Measurements from ENCODE around the gene MIP.
"Not testable (repeated sequence)": the region's sequence is repeated elsewhere in the genome, so short reads cannot be mapped to it uniquely, and the experiment has no call there.

The MIP gene

GRCh38 chr12:56451147-56451546 lies 3.3 kb downstream of the MIP start:
- DNase-seq (ENCODE audit: low read depth): no peak
- TF ChIP-seq, protein P1, sequence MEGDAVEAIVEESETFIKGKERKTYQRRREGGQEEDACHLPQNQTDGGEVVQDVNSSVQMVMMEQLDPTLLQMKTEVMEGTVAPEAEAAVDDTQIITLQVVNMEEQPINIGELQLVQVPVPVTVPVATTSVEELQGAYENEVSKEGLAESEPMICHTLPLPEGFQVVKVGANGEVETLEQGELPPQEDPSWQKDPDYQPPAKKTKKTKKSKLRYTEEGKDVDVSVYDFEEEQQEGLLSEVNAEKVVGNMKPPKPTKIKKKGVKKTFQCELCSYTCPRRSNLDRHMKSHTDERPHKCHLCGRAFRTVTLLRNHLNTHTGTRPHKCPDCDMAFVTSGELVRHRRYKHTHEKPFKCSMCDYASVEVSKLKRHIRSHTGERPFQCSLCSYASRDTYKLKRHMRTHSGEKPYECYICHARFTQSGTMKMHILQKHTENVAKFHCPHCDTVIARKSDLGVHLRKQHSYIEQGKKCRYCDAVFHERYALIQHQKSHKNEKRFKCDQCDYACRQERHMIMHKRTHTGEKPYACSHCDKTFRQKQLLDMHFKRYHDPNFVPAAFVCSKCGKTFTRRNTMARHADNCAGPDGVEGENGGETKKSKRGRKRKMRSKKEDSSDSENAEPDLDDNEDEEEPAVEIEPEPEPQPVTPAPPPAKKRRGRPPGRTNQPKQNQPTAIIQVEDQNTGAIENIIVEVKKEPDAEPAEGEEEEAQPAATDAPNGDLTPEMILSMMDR (IDR thresholded peaks at IDR 0.05; ENCODE audit: low read depth, low read length, missing control alignments): no peak
- no peak overlapping the region for H3K4me3 ChIP-seq (ENCODE audit: low read depth, low read length)

GRCh38 chr12:56450241-56450640 lies 4.2 kb downstream of the MIP start:
- TF ChIP-seq, protein P1 (IDR thresholded peaks at IDR 0.05; ENCODE audit: low read depth, low read length, missing control alignments): no peak
- DNase-seq (ENCODE audit: low read depth): no peak
- no peak overlapping the region for H3K4me3 ChIP-seq (ENCODE audit: low read depth, low read length)

DNA sequence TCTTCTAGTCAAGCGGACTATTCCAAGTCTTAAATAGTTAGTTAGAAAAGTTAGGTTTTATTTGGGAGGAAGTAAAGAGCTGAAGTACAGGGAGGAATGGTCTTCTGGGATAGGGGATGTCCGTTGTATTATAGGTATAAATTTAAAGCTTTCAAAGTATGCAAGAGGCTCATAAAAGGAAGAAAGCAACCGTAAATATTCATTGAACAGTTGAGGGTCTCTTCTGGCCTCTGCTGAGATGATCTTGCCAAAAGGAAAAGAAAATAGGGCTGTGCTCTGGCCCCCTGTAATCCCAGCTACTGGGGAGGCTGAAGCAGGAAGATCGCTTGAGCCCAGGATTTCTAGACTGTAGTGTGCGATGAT lies 4.9 kb downstream of the MIP start:
- no peak for DNase-seq (ENCODE audit: low read depth)
- peak overlapping the region; percentile 64 for H3K4me3 ChIP-seq (ENCODE audit: low read depth, low read length)
- TF ChIP-seq, protein P1 (IDR thresholded peaks at IDR 0.05; ENCODE audit: low read depth, low read length, missing control alignments): no peak

DNA sequence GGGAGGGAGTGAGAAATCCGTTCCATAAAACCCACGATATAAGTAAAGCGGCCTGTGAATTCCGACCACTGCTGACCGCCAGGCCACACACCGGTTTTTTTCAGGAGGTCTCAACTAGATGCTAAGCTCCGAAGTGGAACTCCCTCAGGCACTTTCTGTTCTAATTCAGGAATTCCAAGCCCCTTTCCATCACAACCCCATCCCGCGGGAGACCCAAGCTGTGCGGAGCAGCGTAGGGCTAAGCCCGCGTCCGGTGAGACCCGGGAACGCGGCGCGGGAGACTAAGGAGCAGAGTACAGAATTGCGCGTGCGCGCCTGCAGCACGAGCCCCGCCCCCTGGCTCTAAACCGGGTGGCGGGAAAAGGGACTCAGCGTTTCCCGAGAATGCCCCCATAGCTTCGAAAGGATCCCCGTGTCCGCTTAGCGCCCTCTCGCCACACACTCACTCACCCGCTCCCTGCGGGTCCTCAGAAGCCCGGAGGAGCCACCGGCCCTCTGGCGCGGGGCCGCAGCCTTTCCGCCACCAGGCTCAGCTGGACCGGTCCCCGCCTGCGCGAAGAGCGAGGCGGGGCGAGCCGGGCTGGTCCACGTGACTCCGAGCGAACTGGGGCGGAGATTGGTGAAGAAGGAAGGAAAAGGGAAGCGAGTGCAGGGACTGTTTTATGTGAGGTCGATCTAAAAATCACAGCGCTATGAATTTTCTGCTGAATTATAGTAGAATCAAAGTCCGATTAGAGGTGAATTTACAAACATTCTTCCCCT lies 5.4 kb downstream of the MIP start, which contains the start of gene TIMELESS:
Gene TIMELESS (minus strand): TSS at position 567 of the 762 bp plus-strand sequence. CDS start 15,256 bp downstream, outside the sequence.
- peak within 1 kb of the TSS; percentile 64 for H3K4me3 ChIP-seq (ENCODE audit: low read depth, low read length)
- DNase-seq (ENCODE audit: low read depth): peak; percentile 70
- TF ChIP-seq, protein P1 (IDR thresholded peaks at IDR 0.05; ENCODE audit: low read depth, low read length, missing control alignments): no peak

GRCh38 chr12:56443208-56443607 lies 11.2 kb downstream of the MIP start:
- not testable (repeated sequence) for DNase-seq (ENCODE audit: low read depth); H3K4me3 ChIP-seq (ENCODE audit: low read depth, low read length)

DNA sequence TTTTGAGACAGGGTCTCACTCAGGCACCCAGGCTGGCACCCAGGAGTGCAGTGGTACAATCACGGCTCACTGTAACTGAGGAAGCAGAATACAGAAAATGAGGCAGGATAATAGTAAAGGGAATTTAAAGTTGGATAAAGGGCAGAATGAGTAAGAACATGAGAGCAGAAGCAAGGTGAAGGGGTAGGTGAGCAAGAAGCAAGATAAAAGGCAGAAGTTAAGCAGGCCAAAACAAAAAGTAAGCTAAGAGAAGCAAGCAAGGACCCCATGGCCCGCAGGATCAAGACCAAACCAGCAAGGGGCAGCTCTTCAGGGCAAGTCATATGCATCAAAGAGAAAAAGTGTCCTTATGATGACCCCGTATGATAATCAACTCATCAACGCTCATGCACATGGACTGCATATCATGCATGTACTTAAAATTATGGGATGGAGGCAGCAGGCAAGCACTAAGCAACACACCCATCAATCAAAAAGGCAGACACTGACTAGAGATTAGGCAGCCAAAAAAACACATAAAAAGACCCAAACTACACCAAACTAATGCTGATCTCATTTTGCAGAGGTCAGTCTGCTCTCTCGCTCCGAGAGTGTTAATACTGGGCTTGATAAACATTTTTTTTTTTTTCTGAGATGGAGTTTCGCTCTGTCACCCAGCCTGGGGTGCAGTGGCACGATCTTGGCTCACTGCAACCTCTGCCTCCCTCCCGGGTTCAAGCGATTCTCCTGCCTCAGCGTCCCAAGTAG lies 16.9 kb downstream of the MIP start:
- TF ChIP-seq, protein P1 (IDR thresholded peaks at IDR 0.05; ENCODE audit: low read depth, low read length, missing control alignments): no peak
- DNase-seq (ENCODE audit: low read depth): no peak
- no peak overlapping the region for H3K4me3 ChIP-seq (ENCODE audit: low read depth, low read length)

DNA sequence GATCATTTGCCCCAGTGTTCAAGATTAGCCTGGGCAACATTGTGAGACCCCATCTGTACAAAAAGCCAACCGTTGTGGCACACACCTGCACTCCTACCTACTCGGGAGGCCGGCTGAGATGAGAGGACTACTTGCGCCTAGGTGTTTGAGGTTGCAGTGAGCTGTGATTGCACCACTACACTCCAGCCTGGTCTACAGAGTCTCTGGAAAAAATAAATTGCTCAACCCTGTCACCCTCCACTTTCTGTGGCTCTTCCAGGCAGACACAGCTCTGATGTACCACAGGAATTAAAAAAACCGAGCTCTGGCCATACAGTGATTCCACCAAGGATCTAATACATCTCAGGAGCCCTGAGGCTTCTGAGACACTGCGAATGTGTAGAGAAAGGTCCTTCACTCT lies 19.6 kb downstream of the MIP start:
- TF ChIP-seq, protein P1 (IDR thresholded peaks at IDR 0.05; ENCODE audit: low read depth, low read length, missing control alignments): no peak
- no peak for DNase-seq (ENCODE audit: low read depth)
- no peak overlapping the region for H3K4me3 ChIP-seq (ENCODE audit: low read depth, low read length)

All from GM12864 (cell line).